Brain microvascular endothelial cell (primary cell): Measurements from ENCODE around the gene ATP8B4.

Experiments used
- DNase-seq: peaks from one replicate; pipeline ENCODE4 v3.0.0-alpha.2; 2020
- H3K27ac ChIP-seq: fragments of 250-450 bp; sonication (Bioruptor Pico); 2 replicates; pipeline ENCODE4 v1.5.1; 2020; ENCODE audit warnings: mild to moderate bottlenecking, moderate library complexity
- H3K27me3 ChIP-seq: fragments of 250-450 bp; sonication (Bioruptor Pico); replicated peaks from 2 replicates; pipeline ENCODE4 v1.5.1; 2020; ENCODE audit warnings: mild to moderate bottlenecking
- H3K36me3 ChIP-seq: fragments of 250-450 bp; sonication (Bioruptor Pico); replicated peaks from 2 replicates; pipeline ENCODE4 v1.5.1; 2020; ENCODE audit warnings: mild to moderate bottlenecking
- H3K4me3 ChIP-seq: 2 replicates; pipeline ENCODE4 v1.5.1; 2011; ENCODE audit warnings: low read depth, mild to moderate bottlenecking, control low read depth, low read length, moderate library complexity
- in situ Hi-C: cut with HindIII; loops from 2 replicates; pipeline ENCODE4 v1.10.0; 2017; ENCODE audit warnings: low sequenced_read_pairs, low pct_ligation_motif_present
- TF ChIP-seq, protein P1 (sequence below): IDR thresholded peaks from 2 replicates; pipeline ENCODE4 v1.5.1; 2011; ENCODE audit warnings: low read depth, mild to moderate bottlenecking, moderate library complexity, low read length, control low read depth, inconsistent platforms; ENCODE audit errors: missing control alignments

ATP8B4 gene

DNA sequence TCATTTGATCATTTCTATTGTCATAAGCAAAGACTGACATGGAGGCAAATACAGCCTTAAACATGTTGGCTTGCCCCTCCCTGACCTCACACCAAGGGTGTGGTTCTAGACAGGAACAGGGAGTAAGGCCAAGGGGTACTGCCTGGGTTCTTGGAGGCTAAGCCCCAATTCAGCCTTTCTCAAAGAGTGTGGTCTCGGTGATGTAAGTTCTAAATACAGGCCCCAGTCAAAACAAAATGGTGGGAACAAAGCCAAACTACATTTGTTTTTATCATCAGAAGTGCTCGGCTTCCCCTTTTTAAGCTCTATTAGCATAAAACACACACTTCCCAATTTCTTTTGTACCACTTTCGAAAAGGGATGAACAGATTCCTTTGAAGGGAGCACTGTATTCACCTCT, 129.5 kb downstream of the ATP8B4 start:
- Histone ChIP-seq H3K4me3 (no peak overlapping the region), H3K27me3 (no peaks in the 10 kb centered on the region), H3K27ac (no peak overlapping the region), H3K36me3 (no peaks in the 10 kb centered on the region)
- TF ChIP-seq, protein P1, sequence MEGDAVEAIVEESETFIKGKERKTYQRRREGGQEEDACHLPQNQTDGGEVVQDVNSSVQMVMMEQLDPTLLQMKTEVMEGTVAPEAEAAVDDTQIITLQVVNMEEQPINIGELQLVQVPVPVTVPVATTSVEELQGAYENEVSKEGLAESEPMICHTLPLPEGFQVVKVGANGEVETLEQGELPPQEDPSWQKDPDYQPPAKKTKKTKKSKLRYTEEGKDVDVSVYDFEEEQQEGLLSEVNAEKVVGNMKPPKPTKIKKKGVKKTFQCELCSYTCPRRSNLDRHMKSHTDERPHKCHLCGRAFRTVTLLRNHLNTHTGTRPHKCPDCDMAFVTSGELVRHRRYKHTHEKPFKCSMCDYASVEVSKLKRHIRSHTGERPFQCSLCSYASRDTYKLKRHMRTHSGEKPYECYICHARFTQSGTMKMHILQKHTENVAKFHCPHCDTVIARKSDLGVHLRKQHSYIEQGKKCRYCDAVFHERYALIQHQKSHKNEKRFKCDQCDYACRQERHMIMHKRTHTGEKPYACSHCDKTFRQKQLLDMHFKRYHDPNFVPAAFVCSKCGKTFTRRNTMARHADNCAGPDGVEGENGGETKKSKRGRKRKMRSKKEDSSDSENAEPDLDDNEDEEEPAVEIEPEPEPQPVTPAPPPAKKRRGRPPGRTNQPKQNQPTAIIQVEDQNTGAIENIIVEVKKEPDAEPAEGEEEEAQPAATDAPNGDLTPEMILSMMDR = no peak
- in situ Hi-C loops = no loop called here
- DNase-seq = no peak

DNA sequence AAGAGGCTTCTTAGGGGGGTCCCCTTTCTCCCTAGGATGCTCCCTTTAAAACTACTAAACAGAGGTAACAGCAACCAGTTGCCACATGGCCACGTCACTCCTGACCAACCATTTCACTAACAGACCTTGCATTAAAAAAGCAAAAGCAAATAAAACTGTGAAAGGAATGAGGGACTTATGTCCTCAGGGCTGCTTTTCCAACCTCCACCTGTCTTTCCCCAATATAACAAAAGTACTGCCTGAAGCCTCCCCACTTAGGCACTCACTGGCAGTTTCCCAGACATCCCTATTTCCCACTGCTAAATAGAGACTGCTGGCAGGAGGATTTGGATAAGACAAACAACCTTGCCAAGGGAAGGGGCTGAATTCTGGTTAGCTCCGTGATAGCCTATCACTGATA, 130.3 kb downstream of the ATP8B4 start:
- in situ Hi-C loops = no loop called here
- Histone ChIP-seq H3K27ac (no peak overlapping the region), H3K36me3 (no peaks in the 10 kb centered on the region), H3K27me3 (no peaks in the 10 kb centered on the region), H3K4me3 (no peak overlapping the region)
- TF ChIP-seq, protein P1 = no peak
- DNase-seq = no peak

DNA sequence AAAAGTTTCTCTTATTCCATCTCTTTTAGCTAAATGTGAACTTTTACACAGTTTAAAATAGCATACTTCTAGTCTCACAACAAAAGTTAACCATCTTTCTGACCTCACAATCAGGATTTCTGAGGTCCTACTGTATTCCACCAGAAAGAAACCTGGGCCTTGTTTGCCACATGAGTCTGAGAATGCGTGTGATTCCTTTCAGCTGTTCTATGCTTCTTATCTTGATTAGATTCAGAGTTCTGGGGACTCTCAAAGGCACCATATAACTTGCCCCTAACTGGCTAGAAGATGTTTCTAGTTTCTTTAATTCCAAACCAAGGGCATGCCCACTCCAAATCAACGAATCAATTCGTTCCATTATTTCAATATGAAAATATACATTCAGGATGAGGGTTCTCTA, 131.1 kb downstream of the ATP8B4 start:
- in situ Hi-C loops = no loop called here
- Histone ChIP-seq H3K4me3 (no peak overlapping the region), H3K36me3 (no peaks in the 10 kb centered on the region)

DNA sequence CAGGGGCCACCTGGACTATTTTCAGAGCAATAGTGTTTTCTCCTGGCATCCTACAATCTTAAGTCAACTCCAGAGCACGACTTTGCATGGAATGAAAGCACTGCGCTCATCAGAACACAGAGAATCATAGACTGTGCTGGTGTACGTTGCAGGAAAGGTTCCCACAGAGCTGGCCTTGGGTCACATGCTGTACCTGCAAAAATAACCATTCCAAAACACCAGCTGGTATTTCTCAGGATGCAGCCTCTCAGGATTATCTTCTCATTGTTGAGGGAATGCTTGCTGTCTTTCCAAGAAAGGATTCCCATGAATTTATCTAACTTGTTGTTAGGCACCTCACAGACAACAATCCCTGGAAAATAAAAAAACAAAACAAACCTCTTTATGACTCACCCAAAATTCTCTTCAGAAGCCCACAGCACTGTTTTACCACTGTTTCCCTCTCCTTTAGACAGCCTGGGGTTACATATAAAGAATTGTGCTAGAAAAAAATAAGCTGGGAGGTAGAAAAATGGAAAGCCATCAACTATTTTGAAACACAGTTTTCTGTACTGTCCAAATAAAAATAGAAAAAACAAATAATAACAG, 131.7 kb downstream of the ATP8B4 start:
- no peak overlapping the region for H3K27ac ChIP-seq
- H3K27me3 ChIP-seq = no peaks in the 10 kb centered on the region
- DNase-seq = no peak
- H3K4me3 ChIP-seq = no peak overlapping the region
- TF ChIP-seq, protein P1 = no peak
- in situ Hi-C loops = no loop called here
- no peaks in the 10 kb centered on the region for H3K36me3 ChIP-seq

More for the DNA sequence above, 131.1 kb downstream of the ATP8B4 start:
- DNase-seq = no peak
- Histone ChIP-seq H3K27ac (no peak overlapping the region), H3K27me3 (no peaks in the 10 kb centered on the region)
- TF ChIP-seq, protein P1 = no peak

DNA sequence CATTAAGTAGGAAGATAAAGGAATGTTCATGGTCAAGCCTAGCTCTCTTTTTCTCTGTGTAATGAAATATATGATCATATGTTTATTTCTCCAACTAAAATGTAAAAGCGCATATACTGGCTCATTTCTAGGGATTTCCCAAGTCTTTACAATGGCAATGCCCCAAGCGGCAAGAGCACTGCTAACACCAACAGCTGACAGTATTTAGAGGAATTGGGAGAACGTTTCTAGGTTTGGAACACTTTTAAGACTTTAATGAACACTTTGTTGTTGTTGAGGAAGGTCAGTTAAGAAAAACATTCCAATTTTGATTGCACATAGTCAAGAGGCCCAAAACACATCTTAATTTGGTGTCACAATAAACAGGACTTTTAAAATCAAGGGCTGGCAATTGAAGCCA, 132.7 kb downstream of the ATP8B4 start:
- Histone ChIP-seq H3K4me3 (no peak overlapping the region), H3K36me3 (no peaks in the 10 kb centered on the region), H3K27me3 (no peaks in the 10 kb centered on the region), H3K27ac (no peak overlapping the region)
- in situ Hi-C loops = no loop called here
- TF ChIP-seq, protein P1 = no peak
- DNase-seq = no peak

DNA sequence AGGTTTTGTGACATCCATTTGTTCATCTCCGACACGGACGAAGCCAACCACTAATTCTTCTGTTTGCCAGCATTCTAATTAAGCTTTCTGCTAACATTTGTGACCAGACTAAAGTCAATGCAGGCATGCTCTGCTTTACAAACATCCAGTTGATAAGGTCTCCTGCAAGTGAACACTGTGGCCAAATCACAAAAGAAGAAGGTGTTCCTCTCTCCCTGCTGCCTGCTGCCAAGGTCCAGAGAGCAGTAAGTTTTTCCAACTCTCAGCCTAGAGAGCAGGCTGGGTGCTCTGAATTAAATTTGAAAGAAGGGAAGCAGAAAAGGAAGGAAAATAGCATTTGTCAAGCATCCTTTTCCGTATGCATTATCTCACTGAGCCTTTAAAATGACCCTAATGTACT, 133.6 kb downstream of the ATP8B4 start:
- in situ Hi-C loops = no loop called here
- Histone ChIP-seq H3K4me3 (no peak overlapping the region), H3K27me3 (no peaks in the 10 kb centered on the region), H3K27ac (no peak overlapping the region), H3K36me3 (no peaks in the 10 kb centered on the region)
- TF ChIP-seq, protein P1 = no peak
- no peak for DNase-seq
